Calu3 (cell line): ENCODE data around the gene LYPD6. TPM values are rescaled to one million over a fixed set of nuclear protein-coding genes. Genes with fewer than 3 reads are reported as not detected.

Experiments
- BruUV-seq: library from RNA; stranded (reverse); fragments of 400-500 nt; replicated peaks from 2 replicates; lab custom pipeline; 2021; lab: Mats Ljungman, UMichigan
- CTCF ChIA-PET: fragments of 300-600 bp; sonication (Branson Sonifier 250); formaldehyde crosslinking; loops from one replicate; lab custom pipeline; 2022; ENCODE audit warnings: antibody characterized with exemption; lab: Charles Lee
- DNase-seq: peaks from one replicate; pipeline ENCODE4 v3.0.0; 2022
- H3K27ac Mint-ChIP-seq: one replicate; pipeline ENCODE4 v1.8.0; 2022; ENCODE audit warnings: mixed read lengths; ENCODE audit not compliant: unreplicated experiment
- H3K27me3 Mint-ChIP-seq: one replicate; pipeline ENCODE4 v1.8.0; 2022; ENCODE audit warnings: mixed read lengths; ENCODE audit not compliant: unreplicated experiment
- H3K36me3 Mint-ChIP-seq: one replicate; pipeline ENCODE4 v1.8.0; 2022; ENCODE audit warnings: mild to moderate bottlenecking, moderate library complexity, mixed read lengths; ENCODE audit not compliant: insufficient read depth, unreplicated experiment
- H3K4me1 Mint-ChIP-seq: one replicate; pipeline ENCODE4 v1.8.0; 2022; ENCODE audit warnings: mild to moderate bottlenecking, low read depth, mixed read lengths; ENCODE audit not compliant: unreplicated experiment
- H3K4me3 Mint-ChIP-seq: one replicate; pipeline ENCODE4 v1.8.0; 2022; ENCODE audit warnings: mild to moderate bottlenecking, low read depth, moderate library complexity, mixed read lengths; ENCODE audit not compliant: unreplicated experiment
- H3K9me3 Mint-ChIP-seq: one replicate; pipeline ENCODE4 v1.8.0; 2022; ENCODE audit warnings: low read depth, mixed read lengths; ENCODE audit not compliant: unreplicated experiment
- CTCF ChIP-seq: fragments of 200-600 bp; IDR thresholded peaks from one replicate; pipeline ENCODE4 v1.8.0; 2022; ENCODE audit warnings: antibody characterized with exemption; ENCODE audit not compliant: unreplicated experiment
- intact Hi-C: fragments of 100-400 bp; cut with micrococcal nuclease; formaldehyde crosslinking; loops from one replicate; pipeline ENCODE4 v1.10.0; 2022; ENCODE audit not compliant: unreplicated experiment
- total RNA-seq: library from RNA; stranded (reverse); gene quantifications from 2 replicates; pipeline ENCODE4 v1.2.3, GENCODE V29; 2022

LYPD6 gene
- total RNA-seq, 1 experiment from 2014 or later, result 3.4 TPM

- H3K4me3 Mint-ChIP-seq, result no peak overlapping the region
- no peaks in the 10 kb centered on the region for H3K36me3 Mint-ChIP-seq
- H3K4me1 Mint-ChIP-seq, result no peaks in the 10 kb centered on the region
- H3K27me3 Mint-ChIP-seq, result no peaks in the 10 kb centered on the region
- BruUV-seq, result no TSS peak
- peaks cover 7% of the 10 kb centered on the region for H3K9me3 Mint-ChIP-seq
- no peak for TF ChIP-seq CTCF
- no peak overlapping the region for H3K27ac Mint-ChIP-seq
- CTCF ChIA-PET, result no interaction called here
- DNase-seq, result no peak
- intact Hi-C loops, result no loop called here
Observed at GRCh38 chr2:149456285-149456684, 125.9 kb downstream of the LYPD6 start.

GRCh38 chr2:149458502-149458901, 128.1 kb downstream of the LYPD6 start:
- Mint-ChIP-seq H3K4me1 (no peaks in the 10 kb centered on the region), H3K4me3 (no peak overlapping the region), H3K27ac (no peak overlapping the region), H3K36me3 (no peaks in the 10 kb centered on the region), H3K27me3 (no peaks in the 10 kb centered on the region), H3K9me3 (peaks cover 7% of the 10 kb centered on the region)
- no peak for DNase-seq
- intact Hi-C loops, result no loop called here
- CTCF ChIA-PET, result no interaction called here
- no TSS peak for BruUV-seq
- no peak for TF ChIP-seq CTCF

- TF ChIP-seq CTCF, result no peak
Observed at GRCh38 chr2:149463328-149464002, 133.1 kb downstream of the LYPD6 start.

GRCh38 chr2:149464396-149464795, 134.0 kb downstream of the LYPD6 start:
- intact Hi-C loops, result no loop called here
- BruUV-seq, result no TSS peak

More at GRCh38 chr2:149463328-149464002, 133.1 kb downstream of the LYPD6 start:
- no peaks in the 10 kb centered on the region for H3K27me3 Mint-ChIP-seq
- no peak for DNase-seq
- H3K4me1 Mint-ChIP-seq, result no peaks in the 10 kb centered on the region
- H3K27ac Mint-ChIP-seq, result no peak overlapping the region
- intact Hi-C loops, result no loop called here
- peaks cover 7% of the 10 kb centered on the region for H3K9me3 Mint-ChIP-seq
- no TSS peak for BruUV-seq
- CTCF ChIA-PET, result no interaction called here
- no peak overlapping the region for H3K4me3 Mint-ChIP-seq
- H3K36me3 Mint-ChIP-seq, result no peaks in the 10 kb centered on the region

More at GRCh38 chr2:149464396-149464795, 134.0 kb downstream of the LYPD6 start:
- DNase-seq, result no peak
- CTCF ChIA-PET, result no interaction called here
- Mint-ChIP-seq H3K9me3 (peaks cover 7% of the 10 kb centered on the region), H3K4me3 (no peak overlapping the region), H3K27ac (no peak overlapping the region), H3K27me3 (no peaks in the 10 kb centered on the region), H3K36me3 (no peaks in the 10 kb centered on the region), H3K4me1 (no peaks in the 10 kb centered on the region)
- no peak for TF ChIP-seq CTCF
